GM12801 (cell line): ENCODE results near the gene DHX35.

Experiments
- CTCF ChIP-seq: IDR thresholded peaks from one replicate; pipeline ENCODE4 v1.5.1; 2011; ENCODE audit warnings: control low read depth; ENCODE audit not compliant: insufficient read length; ENCODE audit errors: extremely low read depth

DHX35 gene

GRCh38 chr20:38924718-38925117 lies 37.4 kb upstream of the DHX35 start:
- no peak for TF ChIP-seq CTCF

GRCh38 chr20:38926142-38926933 lies 35.8 kb upstream of the DHX35 start, which contains the start of gene FAM83D:
TSS of gene FAM83D (plus strand) at chr20:38926417. CDS start at chr20:38926443, 26 bp downstream.
- TF ChIP-seq CTCF: no peak

- TF ChIP-seq CTCF: no peak
These were observed 35.1 kb upstream of the DHX35 start for GRCh38 chr20:38926934-38927616.

GRCh38 chr20:38927902-38928578 lies 34.1 kb upstream of the DHX35 start:
- no peak for TF ChIP-seq CTCF

- no peak for TF ChIP-seq CTCF
These were observed 31.9 kb upstream of the DHX35 start for GRCh38 chr20:38930242-38930569.

- no peak for TF ChIP-seq CTCF
These were observed 30.2 kb upstream of the DHX35 start for GRCh38 chr20:38931984-38932383.

GRCh38 chr20:38932457-38933120 lies 29.6 kb upstream of the DHX35 start:
- no peak for TF ChIP-seq CTCF
